Activated CD8-positive, alpha-beta memory T cell treated with anti-CD3 and anti-CD28 coated beads, Interleukin-2, amount 50 U/mL, for 1 hour (primary cell): ENCODE results near the gene PKNOX2.
"Not testable (repeated sequence)": the region's sequence is repeated elsewhere in the genome, so short reads cannot be mapped to it uniquely, and the experiment has no call there.

Experiments
- DNase-seq: peaks from one replicate; pipeline ENCODE4 v3.0.0-alpha.2; 2020; ENCODE audit errors: extremely low read depth

The PKNOX2 gene

GRCh38 chr11:125202362-125202880 is 37.9 kb downstream of the PKNOX2 start:
- no peak for DNase-seq

GRCh38 chr11:125202977-125203376 is 38.4 kb downstream of the PKNOX2 start:
- no peak for DNase-seq

DNA sequence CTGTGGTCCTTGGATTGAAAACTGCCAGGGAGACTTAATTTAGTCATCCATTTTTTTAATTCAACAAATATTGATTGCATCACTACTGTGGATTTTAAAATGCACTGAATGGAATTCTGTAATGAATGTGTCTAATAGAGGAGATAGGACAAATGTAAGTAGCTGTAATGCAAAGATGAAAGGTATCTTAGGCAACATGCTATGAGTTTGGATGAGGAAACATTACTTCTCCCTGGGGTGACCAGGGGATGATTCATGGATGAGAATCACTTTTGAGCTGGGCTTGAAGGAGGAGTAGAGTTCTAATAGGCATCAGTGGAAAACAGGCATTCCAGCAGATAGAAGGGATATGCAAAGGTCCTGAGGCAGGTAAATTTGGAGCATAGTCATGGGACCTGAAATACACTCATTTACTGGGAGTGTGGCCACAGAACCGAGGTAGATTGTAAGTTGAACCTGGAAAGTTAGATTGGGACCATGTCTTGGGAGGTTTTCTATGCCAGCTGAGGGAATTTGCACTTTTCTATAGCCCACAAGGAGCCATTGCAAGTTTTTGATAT is 43.4 kb downstream of the PKNOX2 start:
- no peak for DNase-seq

- DNase-seq = no peak
Observed at GRCh38 chr11:125210066-125210465, 45.5 kb downstream of the PKNOX2 start.

- no peak for DNase-seq
Observed at GRCh38 chr11:125211191-125211947, 46.8 kb downstream of the PKNOX2 start.

DNA sequence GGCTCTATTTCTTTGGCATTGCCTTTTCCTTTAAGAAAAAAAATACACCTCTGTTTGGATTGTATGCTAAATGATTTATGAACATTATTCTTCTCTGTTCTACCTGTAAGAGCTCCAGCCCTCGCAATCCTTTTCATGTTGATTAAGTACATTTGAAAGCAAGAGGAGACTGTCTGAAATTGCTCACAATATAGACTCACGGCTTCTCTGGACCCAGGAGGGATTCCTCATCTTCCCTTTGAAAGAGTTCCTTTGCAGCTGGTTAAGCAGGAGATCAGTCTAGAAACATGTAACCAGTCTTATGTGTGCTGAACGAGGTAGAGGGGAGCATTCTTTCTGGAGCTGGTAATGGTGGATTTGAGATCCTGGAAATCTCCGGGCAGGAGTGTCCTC is 47.4 kb downstream of the PKNOX2 start:
- DNase-seq = no peak

DNA sequence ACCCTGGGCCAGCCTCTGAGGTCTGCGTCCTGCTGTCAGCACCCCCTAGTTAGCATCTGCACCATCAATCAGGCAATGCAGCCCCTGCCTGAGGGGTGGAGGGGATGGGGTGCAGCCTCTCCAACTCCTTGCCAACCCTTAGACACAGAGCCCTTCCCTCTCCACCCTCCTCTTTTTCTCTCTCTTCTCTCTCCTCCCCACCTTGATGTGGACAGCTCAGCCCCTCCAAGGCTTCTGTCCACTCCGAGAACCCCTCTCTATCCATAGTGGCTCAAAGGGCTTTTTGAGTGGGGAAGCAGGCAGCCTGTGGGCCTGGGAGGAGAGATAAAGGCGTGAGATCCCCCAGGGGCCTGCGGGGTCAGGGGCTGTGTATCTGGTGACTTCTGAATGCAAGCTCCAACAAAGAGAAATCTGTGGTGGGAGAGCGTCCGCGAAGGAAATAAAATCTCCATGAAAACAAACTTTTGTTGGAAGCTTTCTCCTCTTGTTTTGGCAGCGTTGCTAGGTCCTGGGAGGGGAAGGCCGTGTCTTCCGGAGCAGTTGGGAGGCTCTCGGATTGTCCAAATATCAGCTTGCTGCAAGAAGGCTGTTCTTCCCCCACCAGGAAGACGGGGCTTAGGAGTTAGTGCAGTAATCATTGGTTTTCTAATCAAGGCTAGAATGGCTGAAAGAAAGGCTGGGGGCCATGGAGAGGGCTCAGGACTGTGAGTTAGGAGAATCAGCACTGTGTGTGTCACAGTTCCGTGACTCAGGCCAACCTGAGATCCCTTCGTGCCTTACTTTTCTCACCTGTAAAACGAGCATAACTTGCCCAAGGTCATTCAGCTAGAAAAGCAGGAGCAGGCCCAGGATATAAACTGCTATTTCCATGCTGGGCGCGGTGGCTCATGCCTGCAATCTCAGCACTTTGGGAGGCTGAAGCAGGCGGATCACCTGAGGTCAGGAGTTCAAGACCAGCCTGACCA is 50.3 kb downstream of the PKNOX2 start:
- DNase-seq = no peak

DNA sequence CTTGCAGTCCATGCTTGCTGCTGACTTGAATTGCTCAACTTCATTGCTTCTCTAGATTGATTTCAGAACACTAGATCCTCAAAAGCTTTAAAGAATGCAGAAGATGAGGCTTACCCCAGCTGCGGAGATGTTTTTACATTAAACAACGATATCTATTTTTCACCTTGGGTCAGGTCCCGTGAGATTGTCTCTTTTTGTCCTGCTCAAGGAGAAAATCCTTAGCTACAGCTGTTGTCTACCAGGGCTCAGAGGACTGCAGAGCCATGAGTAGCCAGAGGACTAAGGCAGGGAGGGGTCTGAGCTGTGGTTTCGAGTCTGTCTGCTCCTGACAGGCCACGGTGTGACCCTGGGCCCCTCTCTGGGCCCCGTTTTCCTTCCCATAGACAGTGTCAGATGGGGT is 51.4 kb downstream of the PKNOX2 start:
- DNase-seq = no peak

DNA sequence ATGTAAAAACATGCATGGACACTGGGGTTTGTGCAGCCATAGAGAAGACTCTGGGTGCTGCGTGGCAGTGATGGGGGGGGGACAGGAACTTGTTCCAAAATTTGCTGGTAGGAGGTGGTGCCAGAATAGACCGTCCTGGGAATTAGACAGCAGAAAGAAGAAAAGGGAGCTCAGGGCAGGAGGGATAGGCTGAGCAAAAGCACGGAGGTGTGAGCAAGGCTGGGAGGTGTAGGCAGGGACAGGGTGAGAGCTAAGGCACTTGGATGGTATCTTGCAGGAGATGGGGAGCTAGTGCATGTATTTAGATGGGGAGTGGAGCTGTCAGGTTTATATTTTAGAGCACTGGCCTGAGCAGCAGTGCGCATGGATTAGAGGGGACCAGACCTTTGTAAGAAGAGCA is 53.8 kb downstream of the PKNOX2 start:
- no peak for DNase-seq

DNA sequence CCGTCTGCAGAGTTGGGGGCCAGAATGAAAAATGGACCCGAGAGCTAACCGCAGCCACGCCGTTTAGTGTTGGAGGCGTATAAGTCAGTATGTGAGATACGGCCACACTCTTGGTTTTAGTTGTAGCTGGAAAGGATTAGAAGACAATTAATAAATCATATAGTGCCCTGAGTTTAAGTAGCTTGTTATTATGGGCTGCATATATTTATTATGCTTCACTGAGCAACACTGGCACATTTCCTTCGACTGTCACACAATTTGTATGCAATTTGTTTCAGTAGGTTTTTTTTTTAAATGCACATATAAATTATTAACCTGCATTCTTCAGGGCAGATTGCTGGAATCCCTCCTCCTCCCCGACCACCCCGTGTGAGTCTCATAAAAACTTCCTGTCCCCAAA is 56.9 kb downstream of the PKNOX2 start:
- DNase-seq = no peak

GRCh38 chr11:125222494-125222893 is 57.9 kb downstream of the PKNOX2 start:
- no peak for DNase-seq

- DNase-seq = not testable (repeated sequence)
Observed at GRCh38 chr11:125223161-125223560, 58.6 kb downstream of the PKNOX2 start.

DNA sequence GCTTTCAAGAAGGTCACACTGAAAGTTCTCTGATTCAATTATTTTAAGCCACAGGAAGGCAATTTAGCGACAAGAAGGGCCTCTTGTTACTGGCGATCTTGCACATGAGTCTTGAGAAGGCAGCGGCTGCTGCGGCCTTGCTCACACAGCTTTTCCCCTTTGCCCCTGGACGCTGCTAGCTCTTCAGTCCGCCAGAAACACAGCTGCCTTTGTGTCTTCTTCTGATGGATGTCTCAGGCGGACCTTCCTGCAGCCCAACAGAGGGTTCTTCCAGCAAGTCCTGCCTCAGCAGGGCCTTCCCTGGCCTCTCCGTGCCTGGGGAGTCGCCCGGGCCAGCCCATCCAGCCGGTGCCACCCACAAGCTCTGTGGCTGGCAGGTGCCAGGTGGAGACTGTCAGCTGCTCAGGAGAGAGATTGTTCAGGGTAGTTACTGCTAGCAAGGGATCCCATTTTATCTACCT is 59.4 kb downstream of the PKNOX2 start:
- DNase-seq = no peak

DNA sequence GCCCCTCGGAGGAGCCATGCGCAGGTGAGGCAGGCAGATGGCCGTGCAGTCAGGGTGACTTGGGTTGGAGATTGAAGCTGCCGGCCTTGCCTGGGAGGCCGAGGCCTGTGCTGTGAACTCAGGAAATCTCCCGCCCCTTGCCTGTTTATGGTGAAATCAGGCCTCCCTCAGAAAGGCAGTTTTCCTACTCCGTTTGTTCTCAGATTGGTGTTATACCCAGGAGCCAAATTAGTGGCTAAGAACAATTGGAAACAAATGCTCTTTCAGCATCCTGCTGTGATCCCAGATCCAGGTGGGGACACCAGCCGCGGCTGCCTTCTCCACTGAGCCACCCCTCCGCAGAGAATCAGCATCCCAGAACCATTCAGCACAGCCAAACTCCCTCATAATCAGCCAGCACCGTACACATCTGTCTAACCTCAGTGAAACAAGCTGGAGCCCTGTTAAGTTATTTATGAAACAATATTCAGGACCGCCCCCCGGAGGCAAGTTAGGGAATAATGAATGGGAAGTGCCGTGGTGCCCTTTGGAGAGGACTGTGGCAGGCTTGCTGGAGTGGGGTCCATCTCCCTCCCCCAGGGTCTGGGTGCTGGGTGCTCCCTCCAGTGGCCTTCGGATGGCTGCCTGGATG is 60.0 kb downstream of the PKNOX2 start:
- DNase-seq = no peak

DNA sequence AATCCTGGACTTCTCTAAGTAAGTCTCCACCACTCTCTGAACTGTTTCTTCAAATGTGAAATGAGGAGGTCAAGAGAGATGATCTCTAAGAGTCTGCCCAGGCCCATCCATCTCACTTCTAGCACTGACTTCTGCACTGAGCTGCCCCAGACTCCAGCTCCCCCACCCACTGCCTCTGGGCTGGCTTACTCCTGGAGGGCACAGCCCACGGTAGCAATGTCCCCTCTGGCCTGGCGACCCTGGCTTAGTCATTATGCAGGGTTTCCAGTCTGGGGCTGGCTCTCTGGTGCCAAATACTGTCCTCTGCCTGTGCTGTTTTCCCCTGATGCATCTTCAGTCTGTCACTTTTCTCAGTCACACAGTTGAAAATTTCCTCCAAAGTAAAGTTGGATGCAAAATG is 60.9 kb downstream of the PKNOX2 start:
- no peak for DNase-seq

DNA sequence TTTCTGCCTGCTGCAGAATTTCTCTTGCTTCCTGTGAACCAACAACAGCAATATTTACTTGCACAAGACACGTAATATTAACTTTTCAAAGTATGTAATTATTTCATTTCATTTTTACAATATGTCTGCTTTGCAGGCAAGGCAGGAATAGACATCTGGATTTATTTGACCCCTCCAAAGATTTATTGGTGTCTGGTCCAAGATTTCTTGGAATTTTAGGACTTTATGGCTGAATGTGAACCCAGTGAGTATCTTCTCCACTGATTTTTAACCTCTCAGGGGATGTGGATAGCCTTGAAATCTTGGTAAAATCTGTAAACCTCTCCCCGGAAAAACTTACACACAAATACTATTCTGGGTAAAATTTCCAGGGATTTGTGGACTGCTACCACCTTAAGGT is 61.5 kb downstream of the PKNOX2 start:
- DNase-seq = no peak

DNA sequence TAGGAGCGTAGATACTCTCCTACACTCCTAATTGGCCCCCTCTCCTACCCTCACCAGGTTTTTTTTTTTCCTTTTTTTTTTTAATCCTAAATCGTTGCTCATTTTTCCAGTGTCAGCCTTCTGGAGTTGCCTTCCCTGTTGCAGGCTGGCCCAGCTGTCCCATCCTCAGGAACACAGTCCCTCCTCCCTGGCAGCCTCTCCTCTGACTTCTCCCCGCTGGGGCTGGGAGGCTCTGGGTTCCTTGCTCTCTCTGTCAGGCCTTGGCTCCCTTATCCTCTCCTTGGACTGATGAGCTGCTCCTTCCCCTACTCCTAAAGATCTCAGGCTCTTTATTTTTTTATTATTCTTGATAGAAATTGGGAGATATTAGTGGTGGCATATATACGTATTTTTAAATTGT is 62.2 kb downstream of the PKNOX2 start:
- no peak for DNase-seq

- DNase-seq = no peak
Observed at GRCh38 chr11:125227151-125227550, 62.6 kb downstream of the PKNOX2 start.

DNA sequence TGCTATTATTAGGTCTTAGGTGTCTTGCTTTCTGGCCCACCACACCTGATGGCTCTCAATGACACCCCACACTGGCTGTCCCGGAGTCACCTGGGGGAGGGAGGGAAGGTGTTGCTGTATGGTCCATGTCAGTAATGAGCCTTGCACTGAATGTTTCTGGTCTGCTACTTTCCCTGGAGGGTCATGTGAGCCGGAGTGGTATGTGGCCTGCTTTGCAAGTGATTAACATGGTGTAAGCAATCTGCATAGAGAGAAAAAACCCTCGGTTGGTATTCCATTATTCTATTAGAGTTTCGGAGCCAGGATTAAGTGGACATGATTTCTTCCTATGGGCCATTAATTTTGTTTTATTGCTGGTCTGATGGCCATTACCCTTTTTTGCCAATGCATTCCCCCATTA is 63.9 kb downstream of the PKNOX2 start:
- no peak for DNase-seq

- DNase-seq = no peak
Observed at GRCh38 chr11:125228993-125229392, 64.4 kb downstream of the PKNOX2 start.

GRCh38 chr11:125229916-125230315 is 65.4 kb downstream of the PKNOX2 start:
- no peak for DNase-seq

DNA sequence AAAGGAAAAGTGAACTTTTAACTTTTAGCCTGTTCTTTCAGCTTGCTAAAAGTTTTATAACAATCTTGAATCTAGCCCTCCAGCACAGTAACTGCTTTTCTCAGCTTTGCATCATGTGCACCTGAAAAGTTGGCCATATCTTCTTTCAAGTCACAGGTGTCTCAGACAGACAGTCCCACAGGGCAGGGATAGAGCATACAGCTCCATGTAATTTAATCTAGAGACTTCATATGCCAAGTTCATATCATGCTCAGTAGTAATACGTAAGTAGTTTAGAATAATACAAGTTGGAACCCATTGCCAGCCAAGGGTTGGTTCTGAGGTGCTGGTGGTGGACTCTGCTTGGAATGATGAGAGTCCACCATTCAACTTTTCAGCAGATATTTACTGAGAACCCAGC is 68.6 kb downstream of the PKNOX2 start:
- no peak for DNase-seq
